GM18868 (cell line): ENCODE data around the gene FSCN2.

ENCODE experiments used
- ATAC-seq: cut with Tn5 transposase; IDR thresholded peaks from one replicate; pipeline ENCODE4 v1.9.1; 2021; ENCODE audit warnings: mild to moderate bottlenecking, moderate library complexity; ENCODE audit not compliant: unreplicated experiment

Gene FSCN2

DNA sequence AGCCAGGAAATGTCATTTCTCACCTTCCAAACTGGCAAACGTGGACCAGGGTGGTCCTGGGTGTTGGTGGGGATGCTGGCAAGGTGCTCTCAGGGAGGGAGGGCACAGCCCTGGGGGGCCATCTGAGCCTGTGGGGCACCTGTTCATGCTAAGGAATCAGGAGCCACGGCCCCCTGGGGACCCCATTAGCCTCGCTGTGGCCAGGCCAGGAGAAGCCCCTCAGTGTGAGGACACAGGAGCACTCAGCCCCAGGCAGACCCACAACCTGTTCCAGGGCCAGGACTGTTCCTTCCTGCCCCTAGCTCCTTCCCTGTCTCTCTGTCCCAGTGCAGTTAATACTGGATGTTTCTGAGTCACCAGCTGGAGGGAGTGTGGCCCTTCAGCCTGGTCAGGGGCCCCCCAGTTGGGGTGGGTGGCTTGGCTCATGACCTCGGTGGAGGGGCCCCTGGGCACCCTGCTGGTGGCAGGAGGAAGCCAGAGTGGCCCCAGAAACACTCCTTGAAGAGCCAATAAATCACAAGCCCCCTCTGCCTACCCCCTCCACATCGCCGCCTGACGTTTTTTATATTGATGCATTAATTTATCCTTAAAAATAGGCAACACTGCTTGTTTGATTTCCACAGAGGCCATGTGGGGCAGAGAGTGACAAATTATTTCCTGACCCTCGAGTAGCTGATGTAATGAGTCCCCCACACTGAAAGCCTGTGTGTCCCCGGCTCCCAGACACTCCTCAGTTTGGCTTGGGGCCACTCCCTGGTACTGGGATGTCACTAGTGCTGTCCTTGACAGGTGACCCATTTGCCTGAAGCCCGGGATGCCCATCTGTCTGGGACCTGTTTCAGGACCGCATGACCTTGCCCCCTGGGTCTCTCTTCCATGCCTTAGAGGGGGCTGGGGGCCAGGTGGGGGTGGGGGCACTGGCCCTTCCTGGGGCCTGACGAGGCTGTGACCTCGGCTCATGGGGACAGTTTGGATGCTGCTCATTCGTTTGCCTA is 37.9 kb upstream of the FSCN2 start:
- ATAC-seq, result no peak

DNA sequence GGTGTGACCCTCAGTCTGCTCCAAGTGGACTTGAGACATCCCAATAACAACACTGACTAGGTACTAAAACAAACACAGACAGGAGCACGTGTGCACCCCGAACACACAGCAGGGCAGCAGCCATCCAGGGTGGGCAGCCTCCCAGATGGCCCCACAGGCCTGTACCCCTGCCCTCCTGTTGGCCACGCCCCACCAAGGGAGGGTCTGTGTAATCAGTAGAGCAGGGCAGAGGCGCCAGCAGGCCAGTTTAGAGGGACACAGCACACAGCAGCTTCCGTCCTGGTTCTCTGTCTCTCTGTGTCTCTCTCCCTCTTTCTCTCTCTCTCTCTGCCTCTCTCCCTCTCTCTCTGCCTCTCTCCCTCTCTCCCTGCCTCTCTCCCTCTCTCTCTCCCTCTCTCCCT is 37.0 kb upstream of the FSCN2 start:
- no peak for ATAC-seq

DNA sequence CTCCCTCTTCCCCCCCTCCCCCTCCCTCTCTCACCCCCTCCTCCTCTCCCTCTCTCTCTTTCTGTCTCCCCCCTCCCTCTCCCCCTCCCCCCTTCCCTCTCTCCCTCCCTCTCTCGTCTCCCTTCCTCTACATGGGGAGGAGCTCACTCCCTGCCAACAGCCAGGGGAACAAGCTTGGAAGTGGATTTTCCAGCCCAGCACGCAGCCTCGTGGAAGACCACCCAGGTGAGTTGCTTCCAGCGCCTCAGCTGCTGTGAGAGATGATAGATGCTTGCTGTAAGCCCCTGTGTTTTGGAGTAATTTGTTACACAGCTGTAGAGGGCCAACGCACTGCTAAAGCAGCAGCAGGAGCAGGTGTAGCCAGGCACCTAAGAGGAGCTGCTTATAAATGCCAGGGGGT is 36.4 kb upstream of the FSCN2 start:
- no peak for ATAC-seq

DNA sequence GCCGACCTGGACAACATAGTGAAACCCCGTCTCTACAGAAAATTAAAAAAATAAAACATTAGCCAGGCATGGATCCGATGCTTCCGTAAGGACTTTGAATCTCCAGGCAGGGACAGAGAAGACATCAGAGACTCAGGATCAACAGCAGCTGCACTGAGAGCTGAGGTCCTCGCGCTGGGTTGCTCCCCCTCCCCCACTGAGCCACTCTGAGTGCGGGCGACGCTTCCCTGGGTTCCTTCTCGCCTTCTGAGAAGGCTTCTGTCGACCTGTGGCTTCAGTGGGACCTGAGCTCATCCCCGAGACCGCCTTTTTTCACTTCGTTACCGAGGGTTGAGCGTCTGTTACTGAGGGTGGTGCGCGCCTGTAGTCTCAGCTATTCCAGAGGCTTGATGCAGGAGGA is 36.0 kb upstream of the FSCN2 start:
- ATAC-seq, result no peak

DNA sequence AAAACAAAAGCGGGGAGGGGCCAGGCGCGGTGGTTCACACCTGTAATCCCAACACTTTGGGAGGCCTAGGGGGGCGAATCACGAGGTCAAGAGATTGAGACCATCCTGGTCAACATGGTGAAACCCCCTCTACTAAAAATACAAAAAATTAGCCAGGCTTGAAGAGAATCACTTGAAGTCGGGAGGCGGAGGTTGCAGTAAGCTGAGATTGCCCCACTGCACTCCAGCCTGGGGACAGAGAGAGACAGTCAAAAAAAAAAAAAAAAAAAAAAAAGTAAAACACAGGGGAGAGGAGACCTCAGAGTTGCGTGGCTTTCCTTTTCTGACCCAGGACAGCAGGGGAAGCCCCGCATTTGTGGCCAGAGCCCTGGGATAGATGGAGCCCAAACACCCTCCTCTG is 35.5 kb upstream of the FSCN2 start:
- ATAC-seq, result no peak

DNA sequence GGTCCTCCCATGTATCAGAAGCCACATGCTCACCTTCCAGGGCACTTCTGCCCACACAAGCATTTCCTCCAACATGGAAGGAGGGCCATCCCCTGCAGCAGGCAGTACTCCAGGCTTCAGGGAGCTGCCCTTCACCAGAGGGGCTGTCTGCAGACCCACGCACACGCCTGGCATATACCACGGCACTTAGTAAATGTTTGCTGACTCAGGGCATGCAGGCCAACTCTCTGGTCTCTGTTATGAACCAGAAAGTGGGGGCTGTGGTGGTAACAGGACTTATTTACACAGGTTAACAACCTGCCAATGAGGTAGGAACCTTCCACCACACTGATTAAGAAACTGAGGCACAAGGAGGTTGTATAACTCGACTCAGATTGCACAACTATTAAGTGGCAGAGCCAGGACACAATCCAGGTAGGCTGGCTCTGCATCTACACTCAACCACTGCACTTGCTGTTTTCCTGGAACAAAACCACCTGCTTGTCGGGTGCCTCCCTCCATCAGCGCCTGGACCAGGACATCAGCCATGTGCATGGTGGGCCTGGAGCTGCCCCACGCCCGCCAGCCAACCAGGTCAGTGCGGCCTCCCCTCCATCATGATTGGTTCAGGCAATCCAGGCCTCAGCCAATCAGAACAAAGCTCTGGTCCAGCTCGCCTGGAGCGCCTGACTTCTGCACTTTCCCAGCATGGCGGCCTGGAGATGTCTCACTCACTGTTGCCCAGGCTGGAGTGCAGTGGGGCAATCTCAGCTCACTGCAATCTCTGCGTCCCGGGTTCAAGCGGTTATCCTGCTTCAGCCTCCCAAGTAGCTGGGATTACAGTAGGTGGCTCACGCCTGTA is 34.8 kb upstream of the FSCN2 start:
- no peak for ATAC-seq

DNA sequence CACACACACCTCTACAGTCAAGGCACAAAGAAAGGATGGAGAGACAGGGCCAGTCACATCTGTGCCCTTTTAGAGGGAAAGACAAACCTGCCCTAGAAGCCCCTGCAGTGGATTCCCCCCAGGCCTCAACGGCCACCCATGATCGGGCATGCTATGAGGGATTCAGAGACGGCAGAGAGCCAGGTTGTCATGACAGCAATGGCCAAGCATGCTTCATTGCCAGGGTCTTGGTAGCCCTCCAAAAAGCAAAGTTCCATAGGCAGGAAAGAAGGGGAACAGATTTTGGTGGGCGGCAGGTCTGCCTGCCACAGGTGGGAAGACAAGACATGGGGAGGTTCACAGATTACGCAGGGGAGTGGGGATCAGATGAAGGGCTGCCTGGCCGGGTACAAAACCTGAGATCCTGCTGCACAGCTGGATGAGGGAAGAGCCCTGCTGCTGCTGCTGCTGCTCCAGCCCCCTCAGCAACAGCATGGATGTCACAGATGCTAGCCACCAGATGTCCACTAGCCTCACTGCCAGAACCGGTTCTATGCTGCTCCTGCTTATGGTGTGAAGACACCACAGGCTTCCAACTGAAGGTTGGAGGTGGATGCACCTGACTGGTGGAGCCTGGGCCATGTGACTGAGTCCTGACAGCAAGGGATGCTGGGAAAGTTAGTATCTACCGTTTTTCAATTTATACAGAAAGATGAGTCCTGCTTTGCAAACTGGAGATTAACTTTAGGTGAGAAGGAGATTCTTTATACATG is 33.4 kb upstream of the FSCN2 start:
- no peak for ATAC-seq

DNA sequence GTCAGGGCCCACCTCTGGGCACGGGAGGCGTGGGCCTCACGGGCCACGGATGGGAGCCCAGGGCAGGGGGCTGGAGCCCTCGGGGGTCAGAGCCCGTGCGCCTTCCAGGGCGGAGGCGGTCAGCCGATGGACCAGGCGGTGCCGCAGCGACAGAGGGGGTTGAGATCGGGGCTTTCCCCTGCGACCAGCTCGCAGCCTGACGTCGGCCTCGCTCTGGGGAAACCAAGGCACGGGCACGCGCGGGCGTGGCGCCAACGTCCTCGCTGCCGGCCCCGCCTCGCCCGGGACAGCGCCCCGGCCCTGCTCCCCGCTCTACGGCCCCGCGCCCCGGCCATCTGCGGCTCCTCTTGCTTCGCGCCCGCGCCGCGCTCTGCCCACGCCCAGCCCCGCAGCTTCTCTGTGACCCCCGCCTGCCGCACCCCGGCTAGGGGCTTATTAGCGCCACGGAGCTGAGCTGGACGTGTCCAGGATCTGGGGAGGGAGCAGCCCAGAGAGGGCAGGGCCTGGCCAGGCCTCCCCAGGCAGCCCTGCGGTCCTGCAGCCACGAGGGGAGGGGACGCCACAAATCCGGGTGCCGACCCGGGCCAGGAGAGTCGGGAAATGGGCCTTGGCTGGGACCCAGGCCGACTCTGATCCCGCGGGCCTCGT is 29.1 kb upstream of the FSCN2 start:
- ATAC-seq, result no peak

DNA sequence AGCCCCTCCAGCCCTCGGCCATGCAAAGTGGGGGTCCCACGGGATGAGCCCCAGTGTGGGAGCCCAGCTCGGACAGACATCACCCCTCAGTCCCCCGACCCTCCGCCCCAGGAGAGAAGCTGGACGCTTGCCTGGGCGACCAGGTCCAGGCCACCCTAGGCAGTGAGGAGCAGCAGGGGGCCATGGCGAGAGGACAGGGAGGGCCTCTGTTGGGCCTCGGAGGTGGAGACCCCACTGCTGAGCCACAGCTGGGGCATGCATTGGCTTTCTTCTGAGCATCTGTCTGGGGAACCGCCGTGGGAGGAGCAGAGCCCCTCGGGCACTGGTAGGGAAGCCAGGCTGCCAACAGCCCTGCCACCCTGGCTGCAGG is 28.6 kb upstream of the FSCN2 start:
- no peak for ATAC-seq

DNA sequence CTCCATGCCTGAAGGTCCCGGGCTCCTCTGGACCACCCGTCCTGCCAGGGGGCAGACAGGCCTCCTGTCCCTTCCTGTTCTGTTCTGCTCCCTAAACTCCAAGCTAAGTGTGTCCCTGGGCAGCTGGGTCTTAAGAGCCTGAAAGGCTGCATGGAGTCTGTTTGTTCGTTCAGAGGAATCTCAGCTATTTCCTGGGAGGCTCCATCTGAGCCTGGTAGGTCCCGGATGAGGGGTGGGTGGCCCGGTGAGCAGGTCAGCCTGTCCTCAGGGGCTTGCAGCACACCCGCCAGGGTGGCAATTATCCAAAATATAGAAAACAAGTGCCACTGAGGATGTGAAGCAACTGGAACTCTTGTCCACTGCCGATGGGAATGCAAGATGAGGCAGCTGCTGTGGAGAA is 28.1 kb upstream of the FSCN2 start:
- no peak for ATAC-seq

DNA sequence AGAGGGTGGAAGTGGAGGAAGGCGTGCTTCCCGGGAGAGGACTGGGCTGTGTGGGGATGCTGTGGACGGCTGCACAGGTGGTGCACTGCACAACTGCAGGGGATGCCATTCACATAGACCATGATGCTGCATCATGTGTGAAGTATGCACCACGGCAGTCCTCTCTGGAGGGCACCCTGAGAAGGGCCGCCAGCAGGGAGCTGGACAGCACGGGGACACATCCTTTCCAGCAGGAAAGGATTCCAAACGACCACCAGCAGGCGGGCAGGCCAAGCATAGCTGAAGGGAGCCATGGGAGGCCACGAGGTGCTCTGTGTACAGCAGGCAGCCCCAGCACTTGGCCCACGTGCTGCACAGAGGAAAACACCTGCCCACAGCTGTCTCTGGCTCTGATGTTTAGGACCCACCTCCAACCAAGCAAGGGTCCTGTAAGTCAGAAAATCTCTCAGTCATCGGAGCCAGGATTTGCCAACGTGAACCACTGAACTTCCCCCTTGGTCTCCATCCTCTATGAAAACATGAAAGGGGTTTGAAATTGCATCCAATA is 25.6 kb upstream of the FSCN2 start:
- ATAC-seq, result no peak

DNA sequence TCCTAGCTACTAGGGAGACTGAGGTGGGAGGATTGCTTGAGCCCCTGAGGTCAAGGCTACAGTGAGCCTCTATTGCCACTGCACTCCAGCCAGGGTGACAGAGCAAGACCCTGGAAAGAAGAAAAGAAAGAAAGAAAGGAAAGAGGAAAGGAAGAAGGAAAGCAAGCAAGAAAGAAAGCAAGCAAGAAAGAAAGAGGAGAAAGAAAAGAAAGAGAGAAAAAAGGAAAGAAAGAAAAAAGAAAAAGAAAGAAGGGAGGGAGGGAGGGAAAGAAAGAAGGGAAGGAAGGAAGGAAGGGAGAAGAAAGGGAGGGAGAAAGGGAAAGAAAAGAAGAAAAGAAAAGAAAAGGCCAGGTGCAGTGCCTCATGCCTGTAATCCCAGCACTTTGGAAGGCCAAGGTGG is 24.6 kb upstream of the FSCN2 start:
- ATAC-seq, result no peak

DNA sequence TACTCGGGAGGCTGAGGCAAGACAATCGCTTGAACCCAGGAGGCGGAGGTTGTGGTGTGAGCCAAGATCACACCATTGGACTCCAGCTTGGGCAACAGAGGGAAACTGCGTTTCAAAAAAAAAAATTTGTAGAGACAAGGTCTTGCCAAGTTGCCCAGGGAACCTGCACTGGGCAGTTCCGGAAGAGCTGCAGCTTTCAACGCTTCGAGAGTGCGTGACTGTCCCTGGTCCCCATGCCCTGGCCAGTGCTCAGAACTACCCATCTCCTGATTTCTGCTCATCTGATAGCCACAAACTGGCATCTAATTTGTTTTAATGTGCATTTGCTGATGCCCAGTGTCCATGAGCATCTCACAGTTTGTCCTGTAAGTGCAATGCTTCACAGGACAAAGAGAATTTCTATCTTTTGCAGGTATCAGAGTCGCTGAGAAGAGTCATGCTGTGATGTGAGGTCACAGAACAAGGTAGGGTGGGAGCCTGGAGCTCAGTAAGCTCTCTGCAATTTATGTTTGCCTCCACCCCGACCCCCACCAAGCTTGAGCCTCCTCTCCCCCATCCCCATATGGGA is 19.5 kb upstream of the FSCN2 start:
- no peak for ATAC-seq

DNA sequence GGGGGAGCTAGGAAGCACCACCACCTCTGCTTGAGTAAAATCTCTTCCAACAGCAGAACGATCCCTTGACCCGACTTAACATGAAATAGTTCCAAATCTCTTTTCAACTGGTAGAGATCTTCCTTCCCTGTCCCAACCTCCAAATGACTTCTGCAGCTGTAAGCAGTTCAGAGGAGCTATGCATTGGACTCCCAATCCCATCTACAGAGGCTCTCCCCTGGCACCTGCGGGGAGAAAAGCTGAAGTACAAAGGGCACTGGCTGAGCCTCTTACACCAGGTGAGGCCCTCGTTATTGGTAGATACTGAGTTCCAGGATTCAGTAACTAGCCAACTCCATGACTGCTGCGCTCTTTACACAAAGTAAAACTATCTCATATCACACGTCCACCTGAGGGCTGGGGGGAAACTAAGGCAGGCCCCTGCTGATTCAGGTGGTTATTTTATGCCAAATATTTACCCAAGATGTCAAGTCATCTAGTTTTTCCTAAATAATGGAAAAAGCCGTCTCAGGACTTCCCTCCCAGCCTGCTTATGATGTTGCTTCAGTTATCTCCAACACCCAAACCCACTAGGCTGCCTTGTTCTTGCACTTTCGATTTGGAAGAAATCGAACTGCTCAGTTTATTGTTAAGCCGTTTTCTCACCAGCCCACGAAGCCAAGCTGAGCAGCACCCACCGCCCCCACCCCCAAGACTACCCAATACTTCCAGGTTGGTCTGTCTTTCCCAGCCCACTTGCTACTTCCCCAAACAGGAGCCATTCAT is 18.8 kb upstream of the FSCN2 start:
- no peak for ATAC-seq

DNA sequence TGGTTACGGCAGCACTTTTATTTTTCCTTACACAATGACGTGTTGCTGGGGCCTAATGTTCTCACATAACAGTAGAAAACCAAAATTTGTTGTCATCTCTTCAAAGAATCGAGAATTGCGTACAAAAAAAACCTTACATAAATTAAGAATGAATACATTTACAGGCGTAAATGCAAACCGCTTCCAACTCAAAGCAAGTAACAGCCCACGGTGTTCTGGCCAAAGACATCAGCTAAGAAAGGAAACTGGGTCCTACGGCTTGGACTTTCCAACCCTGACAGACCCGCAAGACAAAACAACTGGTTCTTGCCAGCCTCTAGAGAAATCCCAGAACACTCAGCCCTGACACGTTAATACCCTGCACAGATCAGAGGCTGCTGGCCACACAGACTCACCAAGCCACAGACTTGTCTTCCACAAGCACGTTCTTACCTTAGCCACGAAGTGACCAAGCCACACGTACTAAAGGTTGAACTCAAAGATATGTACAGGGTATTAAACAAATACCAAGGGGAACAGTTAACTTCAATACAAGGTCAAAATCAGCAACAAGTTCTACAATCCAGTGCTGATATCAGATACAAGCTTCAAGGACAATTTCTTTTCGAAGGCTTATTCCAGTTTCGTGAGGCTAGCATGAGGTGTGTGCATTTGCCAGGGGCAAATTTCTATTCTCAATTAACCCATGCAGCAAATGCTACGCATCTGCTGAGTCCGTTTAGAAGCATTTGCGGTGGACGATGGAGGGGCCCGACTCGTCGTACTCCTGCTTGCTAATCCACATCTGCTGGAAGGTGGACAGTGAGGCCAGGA is 18.0 kb upstream of the FSCN2 start:
- ATAC-seq, result no peak

DNA sequence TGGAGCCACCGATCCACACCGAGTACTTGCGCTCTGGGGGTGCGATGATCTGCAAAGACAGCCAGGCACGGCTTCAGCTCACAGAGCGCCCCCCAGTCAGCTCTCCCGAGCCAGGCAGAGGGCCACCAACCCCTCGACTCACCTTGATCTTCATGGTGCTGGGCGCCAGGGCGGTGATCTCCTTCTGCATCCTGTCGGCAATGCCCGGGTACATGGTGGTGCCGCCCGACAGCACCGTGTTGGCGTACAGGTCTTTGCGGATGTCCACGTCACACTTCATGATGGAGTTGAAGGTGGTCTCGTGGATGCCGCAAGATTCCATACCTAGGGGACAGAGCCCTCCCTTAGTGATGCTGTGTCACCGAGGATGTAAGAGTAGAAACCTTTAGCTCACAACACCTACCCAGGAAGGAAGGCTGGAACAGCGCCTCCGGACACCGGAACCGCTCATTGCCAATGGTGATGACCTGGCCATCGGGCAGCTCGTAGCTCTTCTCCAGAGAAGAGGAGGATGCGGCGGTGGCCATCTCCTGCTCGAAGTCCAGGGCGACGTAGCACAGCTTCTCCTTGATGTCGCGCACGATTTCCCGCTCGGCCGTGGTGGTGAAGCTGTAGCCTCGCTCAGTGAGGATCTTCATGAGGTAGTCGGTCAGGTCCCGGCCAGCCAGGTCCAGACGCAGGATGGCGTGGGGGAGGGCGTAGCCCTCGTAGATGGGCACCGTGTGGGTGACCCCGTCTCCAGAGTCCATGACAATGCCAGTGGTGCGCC is 17.2 kb upstream of the FSCN2 start:
- ATAC-seq, result no peak

DNA sequence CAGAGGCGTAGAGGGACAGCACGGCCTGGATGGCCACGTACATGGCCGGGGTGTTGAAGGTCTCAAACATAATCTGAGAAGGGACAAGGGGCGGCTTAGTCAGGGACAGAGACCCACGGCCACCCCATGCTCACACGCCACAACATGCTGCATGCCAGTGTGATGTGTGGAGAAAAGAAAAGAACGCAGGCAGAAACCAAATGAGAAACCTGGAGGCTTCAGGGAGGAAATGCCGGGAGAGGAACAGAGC is 16.7 kb upstream of the FSCN2 start:
- ATAC-seq, result no peak
